Measurements from ENCODE around the gene ERMN. TPM values are rescaled to one million over a fixed set of nuclear protein-coding genes. Genes with fewer than 3 reads are reported as not detected.

ERMN gene
- total and polyA plus RNA-seq, 2 of the 13 experiments (the other 11 are each of a cell fraction or from before 2014, with no cell fraction given): not detected

DNA sequence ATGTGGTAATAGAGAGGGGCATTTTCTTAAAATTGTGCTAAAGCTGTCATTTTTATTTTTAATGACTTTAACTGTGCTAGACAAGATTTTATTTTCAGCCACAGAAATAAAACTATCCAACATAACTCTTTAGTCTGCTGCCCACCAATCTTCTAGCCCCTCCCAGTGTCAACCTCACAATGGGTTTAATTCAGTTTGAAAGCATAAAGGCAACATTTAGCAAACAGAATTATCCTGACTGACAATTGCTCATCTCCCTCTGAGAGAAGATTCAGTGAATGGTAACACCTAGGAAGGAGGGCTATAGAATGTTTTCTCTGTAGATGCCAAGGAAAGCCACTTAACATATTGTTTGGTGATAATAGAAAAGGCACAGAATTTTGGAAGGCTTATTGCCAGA is 5.2 kb downstream of the ERMN start (continued):
- no peak for TF ChIP-seq ZNF710 (CRISPR knock-in tag; IDR thresholded peaks at IDR 0.05; ENCODE audit: borderline replicate concordance)

- CTCF ChIA-PET (ENCODE audit: low intra/inter-chr PET ratio, low total read pairs): no interaction called here
These were observed 5.8 kb downstream of the ERMN start for GRCh38 chr2:157319795-157320194.

More at GRCh38 chr2:157319795-157320194, 5.8 kb downstream of the ERMN start:
- no peak overlapping the region for H3K27ac ChIP-seq (ENCODE audit: extremely low read length, insufficient read depth, low read length)
- H3K9me3 ChIP-seq (ENCODE audit: low read length): no peaks in the 10 kb centered on the region
- no peak overlapping the region for H3K4me2 ChIP-seq (ENCODE audit: low read depth, low read length)
- no peak for ATAC-seq
- no peak for FAIRE-seq
- no peak overlapping the region for H3K4me3 ChIP-seq (replicated peaks in 1 of 3; ENCODE audit: insufficient read depth in 1 of 3, low read depth in 2 of 3, low read length in 3 of 3)
- no peaks in the 10 kb centered on the region for H4K20me1 ChIP-seq (ENCODE audit: insufficient read depth, low read length)
- H3K27me3 ChIP-seq (ENCODE audit: control insufficient read depth in 1 of 2, insufficient read depth in 2 of 2, low read length in 2 of 2): no peaks in the 10 kb centered on the region
- no peaks in the 10 kb centered on the region for H3K4me1 ChIP-seq (ENCODE audit: insufficient read depth, low read length)
- H3K79me2 ChIP-seq (ENCODE audit: insufficient read depth, low read length): no peaks in the 10 kb centered on the region
- H2AFZ ChIP-seq (ENCODE audit: low read length): no peak overlapping the region
- TF ChIP-seq KMT2A (CRISPR knock-in tag; IDR thresholded peaks at IDR 0.05) (no peak), ARID2 (CRISPR knock-in tag; IDR thresholded peaks at IDR 0.05; ENCODE audit: borderline replicate concordance) (no peak), ZKSCAN8 (CRISPR knock-in tag; IDR thresholded peaks at IDR 0.05; ENCODE audit: borderline replicate concordance) (no peak), ZBTB1 (CRISPR knock-in tag; IDR thresholded peaks at IDR 0.05; ENCODE audit: borderline replicate concordance) (no peak), ZFP36 (IDR thresholded peaks at IDR 0.05; ENCODE audit: borderline replicate concordance, low read depth, low read length, partially characterized antibody) (no peak), FOXP1 (IDR thresholded peaks at IDR 0.05) (no peak), FOXP1 (CRISPR knock-in tag; IDR thresholded peaks at IDR 0.05) (no peak), ZNF687 (CRISPR knock-in tag; IDR thresholded peaks at IDR 0.05) (no peak), NRL (CRISPR knock-in tag; IDR thresholded peaks at IDR 0.05; ENCODE audit: borderline replicate concordance) (no peak), RBM39 (IDR thresholded peaks at IDR 0.05; ENCODE audit: low read depth, low read length, poor library complexity, severe bottlenecking) (no peak), SIX1 (CRISPR knock-in tag; IDR thresholded peaks at IDR 0.05; ENCODE audit: borderline replicate concordance) (no peak), IRX3 (CRISPR knock-in tag; IDR thresholded peaks at IDR 0.05; ENCODE audit: borderline replicate concordance, low read depth) (no peak), SIX4 (CRISPR knock-in tag; IDR thresholded peaks at IDR 0.05) (no peak), CAMTA2 (CRISPR knock-in tag; IDR thresholded peaks at IDR 0.05; ENCODE audit: borderline replicate concordance) (no peak)
- intact Hi-C loops (cut with micrococcal nuclease; ENCODE audit: unreplicated experiment) (no loop called here), in situ Hi-C loops (cut with HindIII; ENCODE audit: extremely low pct_ligation_motif_present, low pct_unique_long_range_greater_than_20kb) (no loop called here)
- H3K9ac ChIP-seq (ENCODE audit: insufficient read depth, low read depth, low read length): no peak overlapping the region
- H3K36me3 ChIP-seq (replicated peaks in 1 of 2; ENCODE audit: control insufficient read depth in 1 of 2, insufficient read depth in 2 of 2, low read length in 2 of 2): no peaks in the 10 kb centered on the region
- WGBS (ENCODE audit: low lambda C conversion rate): 4% methylated on average over 2 of the region's 2 CpGs
- no TSS peak for BruUV-seq (replicated peaks)
- DNase-seq (ENCODE audit: low spot score): no peak
- POLR2A ChIA-PET: no interaction called here
